ENCODE data around the gene PCLAF. TPM values are rescaled to one million over a fixed set of nuclear protein-coding genes. Genes with fewer than 3 reads are reported as not detected.

PCLAF gene
- total and polyA plus RNA-seq, 2 of the 8 experiments (the other 6 are each of a cell fraction or from before 2014, with no cell fraction given): 76.2 to 124 TPM

- no peak for TF ChIP-seq CTCF (IDR thresholded peaks at IDR 0.05; ENCODE audit: control extremely low read depth in 1 of 3, insufficient read depth in 1 of 3, low read depth in 1 of 3, low read length in 3 of 3)
- TF ChIP-seq KDM1A (IDR thresholded peaks at IDR 0.05; ENCODE audit: borderline replicate concordance, low read length): no peak
- TF ChIP-seq SUZ12 (IDR thresholded peaks at IDR 0.05; ENCODE audit: low read length): no peak
- TF ChIP-seq HDAC6 (IDR thresholded peaks at IDR 0.05; ENCODE audit: low read depth, low read length): no peak
Measured at GRCh38 chr15:64314456-64314855, 66.8 kb downstream of the PCLAF start (continued).

Small RNA genes within 50 kb of the gene (small RNA-seq; reads per million reads assigned to genes)
- not detected for gene RF00554 (ENCODE audit: insufficient read depth)

Other genes starting within 250 kb of the PCLAF start
- 4.9 and 5.1 TPM in 2 replicates for gene SNX22, start 229.7 kb downstream of the PCLAF start, total RNA-seq (2021; fragmentation: NEBNext Ultra II Directional; extraction: Animal tissue kit (Norgen Biotek cat#: 25700))
- 4.9 and 7.5 TPM in 2 replicates for gene SNX22, start 229.7 kb downstream of the PCLAF start, polyA plus RNA-seq (2011; rRNA removed)
- 558 and 571 TPM in 2 replicates for gene PPIB, start 218.4 kb downstream of the PCLAF start, total RNA-seq (2021; fragmentation: NEBNext Ultra II Directional; extraction: Animal tissue kit (Norgen Biotek cat#: 25700))
- gene PPIB, start 218.4 kb downstream of the PCLAF start, polyA plus RNA-seq (2011; rRNA removed): 513 and 579 TPM in 2 replicates
- 12.9 and 13.5 TPM in 2 replicates for gene CSNK1G1, start 25.3 kb downstream of the PCLAF start, total RNA-seq (2021; fragmentation: NEBNext Ultra II Directional; extraction: Animal tissue kit (Norgen Biotek cat#: 25700))
- gene CSNK1G1, start 25.3 kb downstream of the PCLAF start, polyA plus RNA-seq (2011; rRNA removed): 4.3 and 6.0 TPM in 2 replicates
- 14.4 and 18.9 TPM in 2 replicates for gene TRIP4, start 6.4 kb upstream of the PCLAF start, total RNA-seq (2021; fragmentation: NEBNext Ultra II Directional; extraction: Animal tissue kit (Norgen Biotek cat#: 25700))
- gene TRIP4, start 6.4 kb upstream of the PCLAF start, polyA plus RNA-seq (2011; rRNA removed): 3.9 and 6.2 TPM in 2 replicates
- 47.8 TPM in 2 replicates for gene ZNF609, start 79.1 kb upstream of the PCLAF start, total RNA-seq (2021; fragmentation: NEBNext Ultra II Directional; extraction: Animal tissue kit (Norgen Biotek cat#: 25700))
- 15.5 and 17.4 TPM in 2 replicates for gene ZNF609, start 79.1 kb upstream of the PCLAF start, polyA plus RNA-seq (2011; rRNA removed)

Data from H1 (cell line).